Skeletal muscle cell (primary cell): ENCODE results near the gene IDH3G.
A peak's percentile ranks its signal among the peaks of the same experiment; 100 is the strongest.

ENCODE experiments used
- DNase-seq: peaks from one replicate; pipeline ENCODE4 v3.0.0-alpha.2; 2010; ENCODE audit warnings: low read depth
- H3K4me3 ChIP-seq: 2 replicates; pipeline ENCODE4 v1.5.1; 2011; ENCODE audit warnings: low read depth, mild to moderate bottlenecking, control low read depth, low read length, moderate library complexity

Gene IDH3G

GRCh38 chrX:153775293-153776119 is 18.7 kb downstream of the IDH3G start:
- no peak overlapping the region for H3K4me3 ChIP-seq
- DNase-seq, result no peak

GRCh38 chrX:153774576-153775292 is 19.4 kb downstream of the IDH3G start:
- no peak for DNase-seq
- H3K4me3 ChIP-seq, result no peak overlapping the region

- no peak for DNase-seq
- no peak overlapping the region for H3K4me3 ChIP-seq
These were observed 20.2 kb downstream of the IDH3G start for GRCh38 chrX:153773741-153774575.

GRCh38 chrX:153773218-153773611 is 21.0 kb downstream of the IDH3G start:
- H3K4me3 ChIP-seq, result no peak overlapping the region
- no peak for DNase-seq

- no peak overlapping the region for H3K4me3 ChIP-seq
- DNase-seq, result no peak
These were observed 21.6 kb downstream of the IDH3G start for GRCh38 chrX:153772316-153773217.

- DNase-seq, result no peak
- no peak overlapping the region for H3K4me3 ChIP-seq
These were observed 22.5 kb downstream of the IDH3G start for GRCh38 chrX:153771415-153772315.

GRCh38 chrX:153770601-153771414 is 23.4 kb downstream of the IDH3G start:
- no peak for DNase-seq
- no peak overlapping the region for H3K4me3 ChIP-seq

GRCh38 chrX:153769865-153770600 is 24.1 kb downstream of the IDH3G start:
- DNase-seq, result no peak

GRCh38 chrX:153769158-153769864 is 24.9 kb downstream of the IDH3G start:
- H3K4me3 ChIP-seq, result no peak overlapping the region

More at GRCh38 chrX:153769865-153770600, 24.1 kb downstream of the IDH3G start:
- no peak overlapping the region for H3K4me3 ChIP-seq

GRCh38 chrX:153768311-153769157 is 25.6 kb downstream of the IDH3G start:
- H3K4me3 ChIP-seq, result no peak overlapping the region
- DNase-seq, result no peak

More at GRCh38 chrX:153769158-153769864, 24.9 kb downstream of the IDH3G start:
- no peak for DNase-seq

- no peak overlapping the region for H3K4me3 ChIP-seq
- DNase-seq, result no peak
These were observed 26.5 kb downstream of the IDH3G start for GRCh38 chrX:153767674-153768055.

GRCh38 chrX:153766871-153767673 is 27.1 kb downstream of the IDH3G start:
- no peak for DNase-seq

GRCh38 chrX:153766098-153766817 is 27.9 kb downstream of the IDH3G start:
- peak overlapping the region; percentile 34 for H3K4me3 ChIP-seq
- peak; percentile 41 for DNase-seq

More at GRCh38 chrX:153766871-153767673, 27.1 kb downstream of the IDH3G start:
- no peak overlapping the region for H3K4me3 ChIP-seq
